Transverse colon (tissue), 4 donors: ENCODE results near the gene CHST5.

Experiments used
- EP300 ChIP-seq: sonication (generic); formaldehyde crosslinking; IDR thresholded peaks from one replicate; pipeline ENCODE4 v1.6.1; 2017; ENCODE audit warnings: antibody characterized with exemption, low read depth
- POLR2A ChIP-seq: fragments of 450-650 bp; IDR thresholded peaks from one replicate; pipeline ENCODE4 v1.6.1; 2016; ENCODE audit warnings: antibody characterized with exemption, mild to moderate bottlenecking, moderate library complexity
- POLR2AphosphoS5 ChIP-seq, 3 donors: sonication (generic); formaldehyde crosslinking; IDR thresholded peaks; one replicate each; pipeline ENCODE4 v1.6.1; 2016; ENCODE audit warnings: antibody characterized with exemption in 3 of 3
- TF ChIP-seq, protein P1 (sequence below), 5 experiments: fragments of 200-600 bp in 3 of 5; fragments of 450-650 bp in 2 of 5; sonication (generic) in 3 of 5; IDR thresholded peaks; 1 replicate in 2 of 5; 2 replicates in 3 of 5; pipeline ENCODE4 v1.5.1; 2016 to 2017; ENCODE audit warnings: antibody characterized with exemption in 5 of 5, inconsistent platforms in 3 of 5, mild to moderate bottlenecking in 2 of 5, moderate library complexity in 1 of 5

DNA sequence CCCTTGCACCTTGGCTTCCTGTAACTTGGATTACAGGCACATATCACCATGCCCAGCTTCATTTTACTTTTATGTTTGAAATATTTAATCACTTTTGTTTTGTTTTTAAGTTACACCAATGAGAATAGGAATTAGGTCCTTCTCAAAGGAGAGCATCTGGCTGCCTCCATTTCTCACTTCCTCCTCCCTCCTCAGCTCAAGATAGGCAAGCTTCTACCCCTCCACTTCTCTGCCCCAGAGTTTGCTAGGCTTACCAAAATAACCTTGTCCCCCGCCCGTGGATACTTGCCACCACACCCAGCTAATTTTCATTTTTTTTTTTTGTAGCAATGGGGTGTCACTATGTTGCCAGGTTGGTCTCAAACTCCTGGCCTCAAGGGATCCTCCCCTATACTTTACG lies 48.2 kb upstream of the CHST5 start:
- no peak for TF ChIP-seq EP300
- TF ChIP-seq, protein P1, sequence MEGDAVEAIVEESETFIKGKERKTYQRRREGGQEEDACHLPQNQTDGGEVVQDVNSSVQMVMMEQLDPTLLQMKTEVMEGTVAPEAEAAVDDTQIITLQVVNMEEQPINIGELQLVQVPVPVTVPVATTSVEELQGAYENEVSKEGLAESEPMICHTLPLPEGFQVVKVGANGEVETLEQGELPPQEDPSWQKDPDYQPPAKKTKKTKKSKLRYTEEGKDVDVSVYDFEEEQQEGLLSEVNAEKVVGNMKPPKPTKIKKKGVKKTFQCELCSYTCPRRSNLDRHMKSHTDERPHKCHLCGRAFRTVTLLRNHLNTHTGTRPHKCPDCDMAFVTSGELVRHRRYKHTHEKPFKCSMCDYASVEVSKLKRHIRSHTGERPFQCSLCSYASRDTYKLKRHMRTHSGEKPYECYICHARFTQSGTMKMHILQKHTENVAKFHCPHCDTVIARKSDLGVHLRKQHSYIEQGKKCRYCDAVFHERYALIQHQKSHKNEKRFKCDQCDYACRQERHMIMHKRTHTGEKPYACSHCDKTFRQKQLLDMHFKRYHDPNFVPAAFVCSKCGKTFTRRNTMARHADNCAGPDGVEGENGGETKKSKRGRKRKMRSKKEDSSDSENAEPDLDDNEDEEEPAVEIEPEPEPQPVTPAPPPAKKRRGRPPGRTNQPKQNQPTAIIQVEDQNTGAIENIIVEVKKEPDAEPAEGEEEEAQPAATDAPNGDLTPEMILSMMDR (IDR thresholded peaks at IDR 0.05): no peak
- TF ChIP-seq POLR2A: no peak
- TF ChIP-seq POLR2AphosphoS5 (IDR thresholded peaks at IDR 0.05): no peak
